Ascending aorta (tissue), 2 donors: Measurements from ENCODE around the gene AOPEP. TPM values are rescaled to one million over a fixed set of nuclear protein-coding genes. Genes with fewer than 3 reads are reported as not detected.

Experiments used
- DNase-seq, 2 donors: peaks; one replicate each; pipeline ENCODE4 v3.0.0-alpha.2; 2019; ENCODE audit warnings: low spot score in 2 of 2
- H3K27ac ChIP-seq, 2 donors: fragments of 200-600 bp; sonication (generic); one replicate each; pipeline ENCODE4 v1.5.1; 2016 to 2017; ENCODE audit warnings: mild to moderate bottlenecking in 1 of 2
- H3K27me3 ChIP-seq: fragments of 200-600 bp; sonication (generic); one replicate; pipeline ENCODE4 v1.5.1; 2017
- H3K36me3 ChIP-seq, 2 donors: fragments of 200-600 bp; sonication (generic); one replicate each; pipeline ENCODE4 v1.5.1; 2016
- H3K4me1 ChIP-seq, 2 donors: fragments of 200-600 bp; sonication (generic); one replicate each; pipeline ENCODE4 v1.5.1; 2016 to 2017; ENCODE audit warnings: mild to moderate bottlenecking in 1 of 2
- H3K4me3 ChIP-seq, 2 donors: fragments of 200-600 bp; sonication (generic); one replicate each; pipeline ENCODE4 v1.5.1; 2016 to 2017; ENCODE audit warnings: mild to moderate bottlenecking in 1 of 2
- H3K9me3 ChIP-seq, 2 donors: fragments of 200-600 bp; sonication (generic); one replicate each; pipeline ENCODE4 v1.5.1; 2016
- CTCF ChIP-seq, 3 experiments: fragments of 200-600 bp in 2 of 3; fragments of 450-650 bp in 1 of 3; sonication (generic) in 2 of 3; IDR thresholded peaks; one replicate each; pipeline ENCODE4 v1.5.1; 2016 to 2019; ENCODE audit warnings: antibody characterized with exemption in 3 of 3, mild to moderate bottlenecking in 1 of 3, moderate library complexity in 1 of 3
- intact Hi-C: fragments of 100-400 bp; cut with DNase I; formaldehyde crosslinking; loops from one replicate; pipeline ENCODE4 v1.15.1; 2023
- total RNA-seq: library from RNA; depleted of rRNA; stranded (reverse); fragments of >200 nt; gene quantifications from one replicate; pipeline ENCODE4 v1.1.0, GENCODE V29; 2016

Gene AOPEP
- total RNA-seq, 1 donor from 2014 or later = 333 TPM

- intact Hi-C loops = no loop called here
- peak in 1 of 2 donors; percentile 62 for DNase-seq
- peaks cover 0 to 4% of the 10 kb centered on the region in 2 donors for H3K36me3 ChIP-seq
- peak overlapping the region; percentile 67 to 76 for H3K27ac ChIP-seq
- no peaks in the 10 kb centered on the region for H3K9me3 ChIP-seq
- H3K4me1 ChIP-seq = peaks cover 4 to 28% of the 10 kb centered on the region in 2 donors
- no peaks in the 10 kb centered on the region for H3K27me3 ChIP-seq
- H3K4me3 ChIP-seq = no peak overlapping the region
- TF ChIP-seq CTCF (IDR thresholded peaks at IDR 0.05) = no peak
Observed at GRCh38 chr9:94974154-94974879, 247.8 kb downstream of the AOPEP start.

GRCh38 chr9:94975480-94975879 is 249.0 kb downstream of the AOPEP start:
- no peak for TF ChIP-seq CTCF (IDR thresholded peaks at IDR 0.05)
- no peak overlapping the region for H3K4me3 ChIP-seq
- H3K9me3 ChIP-seq = no peaks in the 10 kb centered on the region
- H3K27ac ChIP-seq = no peak overlapping the region
- H3K4me1 ChIP-seq = peaks cover 4 to 28% of the 10 kb centered on the region in 2 donors
- peaks cover 0 to 7% of the 10 kb centered on the region in 2 donors for H3K36me3 ChIP-seq
- DNase-seq = peak in 1 of 2 donors; percentile 47
- intact Hi-C loops = no loop called here
- H3K27me3 ChIP-seq = no peaks in the 10 kb centered on the region

- Histone ChIP-seq H3K4me3 (no peak overlapping the region), H3K27ac (no peak overlapping the region), H3K9me3 (no peaks in the 10 kb centered on the region), H3K27me3 (no peaks in the 10 kb centered on the region), H3K4me1 (peaks cover 4 to 25% of the 10 kb centered on the region in 2 donors), H3K36me3 (peaks cover 0 to 7% of the 10 kb centered on the region in 2 donors)
- peak in 1 of 2 donors; percentile 38 for DNase-seq
- intact Hi-C loops = no loop called here
- no peak for TF ChIP-seq CTCF (IDR thresholded peaks at IDR 0.05)
Observed at GRCh38 chr9:94976077-94976476, 249.6 kb downstream of the AOPEP start.

GRCh38 chr9:94977416-94977815 is 250.9 kb downstream of the AOPEP start:
- no peaks in the 10 kb centered on the region for H3K9me3 ChIP-seq
- peaks cover 0 to 7% of the 10 kb centered on the region in 2 donors for H3K36me3 ChIP-seq
- DNase-seq = peak in 1 of 2 donors; percentile 33
- intact Hi-C loops = no loop called here
- TF ChIP-seq CTCF (IDR thresholded peaks at IDR 0.05) = no peak
- no peak overlapping the region for H3K4me3 ChIP-seq
- H3K4me1 ChIP-seq = peaks cover 4 to 21% of the 10 kb centered on the region in 2 donors
- no peaks in the 10 kb centered on the region for H3K27me3 ChIP-seq
- H3K27ac ChIP-seq = no peak overlapping the region

- peak in 1 of 2 donors; percentile 52 for DNase-seq
- Histone ChIP-seq H3K36me3 (peaks cover 0 to 7% of the 10 kb centered on the region in 2 donors), H3K27ac (peak overlapping the region in 1 of 2 donors; percentile 9), H3K9me3 (no peaks in the 10 kb centered on the region), H3K4me3 (no peak overlapping the region), H3K4me1 (no peaks in the 10 kb centered on the region), H3K27me3 (no peaks in the 10 kb centered on the region)
- intact Hi-C loops = no loop called here
- TF ChIP-seq CTCF (IDR thresholded peaks at IDR 0.05) = no peak
Observed at GRCh38 chr9:94979904-94980507, 253.5 kb downstream of the AOPEP start.
